OCI-LY1 (cell line): ENCODE data around the gene ANKRD36C.
"Not testable (repeated sequence)": the region's sequence is repeated elsewhere in the genome, so short reads cannot be mapped to it uniquely, and the experiment has no call there.

Experiments
- H2AFZ ChIP-seq: fragments of 200-600 bp; sonication (generic), shearing (Covaris generic); 2 replicates; pipeline ENCODE4 v1.6.0; 2014; ENCODE audit warnings: antibody characterized with exemption, mild to moderate bottlenecking, low read length
- H3F3A ChIP-seq: fragments of 200-600 bp; sonication (generic), shearing (Covaris generic); 2 replicates; pipeline ENCODE4 v1.6.0; 2014; ENCODE audit warnings: mild to moderate bottlenecking, antibody characterized with exemption, low read length, moderate library complexity; ENCODE audit not compliant: insufficient read depth
- H3K27ac ChIP-seq: fragments of 200-600 bp; sonication (generic); 2 replicates; pipeline ENCODE4 v1.5.1; 2014; ENCODE audit warnings: low read length, mixed run types, mild to moderate bottlenecking, low read depth; ENCODE audit not compliant: poor library complexity, severe bottlenecking
- H3K27me3 ChIP-seq: fragments of 200-600 bp; sonication (generic); 2 replicates; pipeline ENCODE4 v1.6.0; 2014; ENCODE audit warnings: antibody characterized with exemption, mild to moderate bottlenecking, low read length, moderate library complexity; ENCODE audit not compliant: insufficient read depth
- H3K36me3 ChIP-seq: fragments of 200-600 bp; sonication (generic); 2 replicates; pipeline ENCODE4 v1.6.1; 2014; ENCODE audit warnings: mild to moderate bottlenecking, antibody characterized with exemption, low read length, moderate library complexity, mixed read lengths; ENCODE audit not compliant: insufficient read depth
- H3K4me1 ChIP-seq: fragments of 200-600 bp; sonication (generic); 2 replicates; pipeline ENCODE4 v1.5.1; 2014; ENCODE audit warnings: mild to moderate bottlenecking, low read length, moderate library complexity; ENCODE audit not compliant: insufficient read depth, severe bottlenecking
- H3K4me2 ChIP-seq: fragments of 200-600 bp; sonication (generic), shearing (Covaris generic); 2 replicates; pipeline ENCODE4 v1.6.1; 2014; ENCODE audit warnings: low read length
- H3K4me3 ChIP-seq: fragments of 200-600 bp; sonication (generic); 2 replicates; pipeline ENCODE4 v1.5.1; 2014; ENCODE audit warnings: low read length, low read depth, mild to moderate bottlenecking, mixed read lengths; ENCODE audit not compliant: poor library complexity, severe bottlenecking
- H3K79me2 ChIP-seq: fragments of 200-600 bp; shearing (Covaris generic); 2 replicates; pipeline ENCODE4 v1.6.1; 2016; ENCODE audit warnings: mixed run types, low read length, mixed read lengths; ENCODE audit not compliant: insufficient read depth
- H3K9ac ChIP-seq: fragments of 200-600 bp; sonication (generic), shearing (Covaris generic); 2 replicates; pipeline ENCODE4 v1.6.1; 2014; ENCODE audit warnings: mild to moderate bottlenecking, low read length, mixed read lengths
- H3K9me2 ChIP-seq: fragments of 200-600 bp; sonication (generic), shearing (Covaris generic); 2 replicates; pipeline ENCODE4 v1.6.1; 2014; ENCODE audit warnings: low read depth, mild to moderate bottlenecking, low read length, mixed read lengths
- H3K9me3 ChIP-seq: fragments of 200-600 bp; shearing (Covaris generic); 2 replicates; pipeline ENCODE4 v1.6.1; 2014; ENCODE audit warnings: low read length, mixed read lengths
- H4K20me1 ChIP-seq: fragments of 200-600 bp; sonication (generic), shearing (Covaris generic); 2 replicates; pipeline ENCODE4 v1.6.0; 2016; ENCODE audit warnings: mild to moderate bottlenecking, low read length; ENCODE audit not compliant: insufficient read depth

The ANKRD36C gene

DNA sequence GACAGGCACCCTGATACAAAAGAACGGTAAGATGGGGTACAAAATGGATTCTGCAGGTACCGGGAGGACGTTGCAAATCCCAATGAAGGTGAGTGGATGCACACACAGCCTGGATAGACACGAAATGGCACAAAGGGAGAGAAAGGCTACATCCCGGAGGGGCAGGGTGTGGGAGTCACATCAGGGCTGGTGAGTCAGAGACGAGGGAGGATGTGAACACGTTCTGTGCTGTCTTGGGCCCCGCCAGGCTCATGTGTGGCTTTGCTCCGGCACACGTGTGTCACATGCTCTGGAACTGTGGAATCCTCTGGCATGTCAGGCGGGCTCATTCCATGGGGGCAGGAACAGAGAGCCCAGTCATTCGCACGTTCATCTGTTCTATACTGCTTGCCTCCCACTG, 203.0 kb downstream of the ANKRD36C start:
- H3K79me2 ChIP-seq, H3K9me3 ChIP-seq, H3K9ac ChIP-seq, H3K36me3 ChIP-seq, H3K9me2 ChIP-seq, H3K4me1 ChIP-seq, H3F3A ChIP-seq, H2AFZ ChIP-seq, H3K4me2 ChIP-seq, H3K4me3 ChIP-seq, H4K20me1 ChIP-seq, H3K27me3 ChIP-seq, H3K27ac ChIP-seq: not testable (repeated sequence)
